AG09319 (cell line): ENCODE measurements around the gene COMP.
A peak's percentile ranks its signal among the peaks of the same experiment; 100 is the strongest.
"Not testable (repeated sequence)": the region's sequence is repeated elsewhere in the genome, so short reads cannot be mapped to it uniquely, and the experiment has no call there.

Source experiments
- DNase-seq: peaks from one replicate; pipeline ENCODE4 v3.0.0-alpha.2; 2010; ENCODE audit warnings: low read depth; ENCODE audit errors: extremely low read depth
- CTCF ChIP-seq: IDR thresholded peaks from 2 replicates; pipeline ENCODE4 v1.5.1; 2011; ENCODE audit warnings: low read depth, mild to moderate bottlenecking, inconsistent platforms, low read length, moderate library complexity

COMP gene

GRCh38 chr19:18832306-18833140, 41.4 kb upstream of the COMP start:
- DNase-seq: no peak
- peak; percentile 31 for TF ChIP-seq CTCF

DNA sequence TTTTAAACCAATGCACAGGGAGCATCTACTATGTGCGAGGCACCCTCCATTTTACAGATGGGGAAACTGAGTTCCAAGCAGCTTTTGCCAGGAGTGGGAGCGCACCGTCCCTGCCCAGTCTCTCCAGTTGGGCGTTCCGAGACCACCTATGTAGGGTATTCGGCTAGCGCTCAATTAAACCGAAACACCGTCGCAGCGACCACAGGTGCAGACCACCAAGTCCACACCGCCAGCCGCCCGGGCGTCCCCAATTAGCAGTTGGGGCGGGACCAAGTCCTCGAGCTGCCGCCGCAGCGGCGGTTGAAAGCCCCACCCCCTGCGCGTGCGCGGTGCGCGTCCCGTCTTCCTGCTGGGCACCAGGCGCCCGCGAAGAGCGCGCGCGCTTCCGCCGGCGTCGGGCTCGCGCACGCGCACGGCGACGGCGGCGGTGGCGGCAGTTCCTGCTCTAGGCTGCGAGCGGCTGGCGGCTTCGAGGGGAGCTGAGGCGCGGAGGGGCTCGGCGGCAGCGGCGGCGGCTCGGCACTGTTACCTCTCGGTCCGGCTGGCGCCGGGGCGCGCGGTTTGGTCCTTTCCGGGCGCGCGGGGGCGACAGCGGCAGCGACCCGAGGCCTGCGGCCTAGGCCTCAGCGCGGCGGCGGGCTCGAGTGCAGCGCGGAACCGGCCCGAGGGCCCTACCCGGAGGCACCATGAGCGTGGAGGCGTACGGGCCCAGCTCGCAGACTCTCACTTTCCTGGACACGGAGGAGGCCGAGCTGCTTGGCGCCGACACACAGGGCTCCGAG, 40.6 kb upstream of the COMP start, which contains the start of gene UPF1:
TSS of gene UPF1 (plus strand) at position 436 of the 782 bp plus-strand sequence. CDS start at position 687, 251 bp downstream.
- no peak for TF ChIP-seq CTCF
- peak; percentile 73 for DNase-seq

DNA sequence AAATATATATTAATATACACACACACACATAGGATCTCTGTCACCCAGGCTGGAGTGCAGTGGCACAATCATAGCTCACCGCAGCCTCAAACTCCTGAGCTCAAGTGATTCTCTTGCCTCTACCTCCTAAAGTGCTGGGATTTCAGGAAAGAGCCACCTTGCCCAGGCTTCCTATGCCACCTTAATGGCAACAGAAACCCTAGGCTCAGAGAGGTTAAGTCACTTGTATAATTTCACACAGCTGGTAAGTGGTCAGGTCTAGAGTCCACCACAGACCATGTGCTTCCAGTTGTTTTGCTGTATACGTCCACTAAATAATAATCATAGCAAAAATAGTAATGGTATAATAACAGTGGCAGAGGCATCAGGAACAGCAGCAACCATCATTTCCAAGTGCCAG, 39.4 kb upstream of the COMP start:
- no peak for TF ChIP-seq CTCF
- DNase-seq: no peak

DNA sequence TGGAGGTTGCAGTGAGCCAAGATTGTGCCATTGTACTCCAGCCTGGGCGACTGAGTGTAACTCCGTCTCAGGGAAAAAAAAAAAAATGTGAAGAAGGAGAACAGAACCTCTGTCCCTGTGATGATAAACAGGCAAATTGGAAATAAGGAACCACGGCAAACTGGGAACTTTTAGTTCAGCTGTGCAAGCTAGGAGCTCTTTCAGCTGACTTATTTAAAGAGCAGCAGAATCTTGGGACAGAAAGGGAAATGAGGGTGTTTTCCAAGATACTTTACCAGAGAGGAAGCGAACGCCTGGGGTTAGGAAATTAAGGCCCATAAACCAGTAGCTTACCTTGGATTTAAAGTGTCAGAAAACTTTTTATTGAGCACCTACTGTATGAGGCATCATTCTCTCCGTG, 37.7 kb upstream of the COMP start:
- TF ChIP-seq CTCF: no peak
- no peak for DNase-seq

GRCh38 chr19:18817574-18817973, 26.5 kb upstream of the COMP start:
- no peak for DNase-seq
- no peak for TF ChIP-seq CTCF

GRCh38 chr19:18816645-18817044, 25.5 kb upstream of the COMP start:
- DNase-seq: not testable (repeated sequence)

DNA sequence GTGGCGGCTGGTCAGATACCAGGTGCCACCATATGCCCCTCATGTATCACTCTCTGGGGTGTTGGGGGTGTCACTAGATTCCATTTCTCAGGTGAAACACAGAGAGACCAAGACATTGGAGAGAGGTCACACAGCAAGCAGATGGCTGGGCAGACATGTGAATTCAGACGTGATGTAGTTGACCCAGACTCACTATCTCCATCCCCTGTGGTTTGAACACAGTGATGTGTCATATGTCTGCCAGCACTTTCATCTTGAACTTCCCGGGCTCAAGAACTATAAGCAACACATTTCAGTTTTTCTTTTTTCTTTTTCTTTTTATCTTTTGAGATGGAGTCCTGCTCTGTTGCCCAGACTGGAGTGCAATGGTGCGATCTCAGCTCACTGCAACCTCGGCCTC, 24.6 kb upstream of the COMP start:
- TF ChIP-seq CTCF: no peak
- DNase-seq: no peak
